Activated naive CD8-positive, alpha-beta T cell treated with anti-CD3 and anti-CD28 coated beads, Interleukin-2, amount 50 U/mL, for 24 hours (primary cell): ENCODE results near the gene NACC2.
A peak's percentile ranks its signal among the peaks of the same experiment; 100 is the strongest.
"Not testable (repeated sequence)": the region's sequence is repeated elsewhere in the genome, so short reads cannot be mapped to it uniquely, and the experiment has no call there.

Source experiments
- ATAC-seq: fragments of 150-1000 bp; cut with Tn5 transposase; one replicate; pipeline ENCODE4 v1.10.0; 2021
- DNase-seq: peaks from one replicate; pipeline ENCODE4 v3.0.0; 2021
- H3K27ac Mint-ChIP-seq: one replicate; pipeline ENCODE4 v1.8.0; 2021; ENCODE audit warnings: mild to moderate bottlenecking, mixed read lengths
- H3K27me3 Mint-ChIP-seq: one replicate; pipeline ENCODE4 v1.8.0; 2021; ENCODE audit warnings: mixed read lengths
- H3K36me3 Mint-ChIP-seq: one replicate; pipeline ENCODE4 v1.8.0; 2021; ENCODE audit warnings: low read depth, mixed read lengths
- H3K4me1 Mint-ChIP-seq: one replicate; pipeline ENCODE4 v1.8.0; 2021; ENCODE audit warnings: mixed read lengths
- H3K4me3 Mint-ChIP-seq: one replicate; pipeline ENCODE4 v1.8.0; 2021; ENCODE audit warnings: mild to moderate bottlenecking, moderate library complexity, mixed read lengths
- H3K9me3 Mint-ChIP-seq: one replicate; pipeline ENCODE4 v1.8.0; 2021; ENCODE audit warnings: mixed read lengths

The NACC2 gene

GRCh38 chr9:136110082-136111061 lies 15.3 kb upstream of the NACC2 start:
- Mint-ChIP-seq H3K27ac (peak overlapping the region; percentile 85), H3K27me3 (no peaks in the 10 kb centered on the region), H3K9me3 (no peaks in the 10 kb centered on the region), H3K36me3 (peaks cover 7% of the 10 kb centered on the region), H3K4me1 (peaks cover 83% of the 10 kb centered on the region), H3K4me3 (peak overlapping the region; percentile 79)
- DNase-seq: peak; percentile 51
- ATAC-seq: peak; percentile 4

- Mint-ChIP-seq H3K9me3 (no peaks in the 10 kb centered on the region), H3K4me3 (peak overlapping the region; percentile 79), H3K4me1 (peaks cover 79% of the 10 kb centered on the region), H3K27me3 (no peaks in the 10 kb centered on the region), H3K27ac (peak overlapping the region; percentile 85), H3K36me3 (peaks cover 4% of the 10 kb centered on the region)
- DNase-seq (peak; percentile 93), ATAC-seq (peak; percentile 94)
These were observed 14.4 kb upstream of the NACC2 start for GRCh38 chr9:136109351-136110081.

GRCh38 chr9:136108648-136109266 lies 13.7 kb upstream of the NACC2 start:
- H3K4me1 Mint-ChIP-seq: peaks cover 71% of the 10 kb centered on the region
- no peak for ATAC-seq
- peaks cover 2% of the 10 kb centered on the region for H3K36me3 Mint-ChIP-seq
- H3K4me3 Mint-ChIP-seq: peak overlapping the region; percentile 79
- H3K27ac Mint-ChIP-seq: peak overlapping the region; percentile 52
- no peak for DNase-seq
- H3K27me3 Mint-ChIP-seq: no peaks in the 10 kb centered on the region
- no peaks in the 10 kb centered on the region for H3K9me3 Mint-ChIP-seq

GRCh38 chr9:136107953-136108647 lies 13.0 kb upstream of the NACC2 start:
- no peaks in the 10 kb centered on the region for H3K9me3 Mint-ChIP-seq
- H3K4me3 Mint-ChIP-seq: peak overlapping the region; percentile 79
- H3K36me3 Mint-ChIP-seq: no peaks in the 10 kb centered on the region
- ATAC-seq (no peak), DNase-seq (no peak)
- H3K4me1 Mint-ChIP-seq: peaks cover 65% of the 10 kb centered on the region
- H3K27me3 Mint-ChIP-seq: no peaks in the 10 kb centered on the region
- peak overlapping the region; percentile 70 for H3K27ac Mint-ChIP-seq

GRCh38 chr9:136107155-136107952 lies 12.3 kb upstream of the NACC2 start:
- Mint-ChIP-seq H3K27ac (peak overlapping the region; percentile 70), H3K4me1 (peaks cover 59% of the 10 kb centered on the region), H3K36me3 (no peaks in the 10 kb centered on the region), H3K27me3 (no peaks in the 10 kb centered on the region), H3K9me3 (no peaks in the 10 kb centered on the region), H3K4me3 (peak overlapping the region; percentile 63)
- DNase-seq (peak; percentile 57), ATAC-seq (no peak)

- H3K4me3 Mint-ChIP-seq: no peak overlapping the region
- H3K9me3 Mint-ChIP-seq: no peaks in the 10 kb centered on the region
- ATAC-seq (no peak), DNase-seq (no peak)
- H3K27ac Mint-ChIP-seq: no peak overlapping the region
- H3K27me3 Mint-ChIP-seq: no peaks in the 10 kb centered on the region
- no peaks in the 10 kb centered on the region for H3K36me3 Mint-ChIP-seq
- peaks cover 43% of the 10 kb centered on the region for H3K4me1 Mint-ChIP-seq
These were observed 10.5 kb upstream of the NACC2 start for GRCh38 chr9:136105398-136106135.

GRCh38 chr9:136104916-136105315 lies 9.8 kb upstream of the NACC2 start:
- Mint-ChIP-seq H3K27me3 (no peaks in the 10 kb centered on the region), H3K4me3 (no peak overlapping the region), H3K9me3 (no peaks in the 10 kb centered on the region), H3K36me3 (no peaks in the 10 kb centered on the region), H3K27ac (no peak overlapping the region), H3K4me1 (peaks cover 37% of the 10 kb centered on the region)
- DNase-seq (no peak), ATAC-seq (no peak)

- H3K4me1 Mint-ChIP-seq: peaks cover 35% of the 10 kb centered on the region
- H3K27me3 Mint-ChIP-seq: no peaks in the 10 kb centered on the region
These were observed 9.4 kb upstream of the NACC2 start for GRCh38 chr9:136104488-136104800.

GRCh38 chr9:136103651-136104487 lies 8.8 kb upstream of the NACC2 start:
- no peak for ATAC-seq
- Mint-ChIP-seq H3K36me3 (no peaks in the 10 kb centered on the region), H3K27ac (no peak overlapping the region), H3K4me3 (no peak overlapping the region), H3K4me1 (peaks cover 36% of the 10 kb centered on the region), H3K9me3 (no peaks in the 10 kb centered on the region), H3K27me3 (no peaks in the 10 kb centered on the region)
- no peak for DNase-seq

More at GRCh38 chr9:136104488-136104800, 9.4 kb upstream of the NACC2 start:
- ATAC-seq: no peak
- H3K27ac Mint-ChIP-seq: no peak overlapping the region
- H3K4me3 Mint-ChIP-seq: no peak overlapping the region
- DNase-seq: no peak
- no peaks in the 10 kb centered on the region for H3K36me3 Mint-ChIP-seq
- no peaks in the 10 kb centered on the region for H3K9me3 Mint-ChIP-seq

- H3K36me3 Mint-ChIP-seq, H3K4me3 Mint-ChIP-seq, H3K27ac Mint-ChIP-seq, H3K9me3 Mint-ChIP-seq, H3K27me3 Mint-ChIP-seq, DNase-seq, ATAC-seq: not testable (repeated sequence)
- peaks cover 18% of the 10 kb centered on the region for H3K4me1 Mint-ChIP-seq
These were observed 6.6 kb upstream of the NACC2 start for GRCh38 chr9:136101615-136102074.

- H3K27me3 Mint-ChIP-seq: no peaks in the 10 kb centered on the region
- no peak overlapping the region for H3K27ac Mint-ChIP-seq
- no peaks in the 10 kb centered on the region for H3K9me3 Mint-ChIP-seq
- no peak overlapping the region for H3K4me3 Mint-ChIP-seq
- H3K4me1 Mint-ChIP-seq: peaks cover 13% of the 10 kb centered on the region
- H3K36me3 Mint-ChIP-seq: no peaks in the 10 kb centered on the region
- DNase-seq (no peak), ATAC-seq (no peak)
These were observed 5.9 kb upstream of the NACC2 start for GRCh38 chr9:136100700-136101614.

GRCh38 chr9:136099542-136099941 lies 4.5 kb upstream of the NACC2 start:
- Mint-ChIP-seq H3K27me3 (no peaks in the 10 kb centered on the region), H3K9me3 (no peaks in the 10 kb centered on the region), H3K4me3 (no peak overlapping the region), H3K36me3 (no peaks in the 10 kb centered on the region), H3K27ac (no peak overlapping the region), H3K4me1 (peaks cover 7% of the 10 kb centered on the region)
- DNase-seq (no peak), ATAC-seq (no peak)
